GM21723 (cell line): Measurements from ENCODE around the gene CNGB1.

ENCODE experiments used
- ATAC-seq: cut with Tn5 transposase; IDR thresholded peaks from one replicate; pipeline ENCODE4 v1.9.1; 2021; ENCODE audit warnings: mild to moderate bottlenecking, moderate library complexity; ENCODE audit not compliant: unreplicated experiment

CNGB1 gene

GRCh38 chr16:57977418-57978069 is 6.6 kb upstream of the CNGB1 start:
- no peak for ATAC-seq

- ATAC-seq: no peak
Observed at GRCh38 chr16:57976331-57976796, 5.4 kb upstream of the CNGB1 start.

- ATAC-seq: no peak
Observed at GRCh38 chr16:57972306-57972705, 1.4 kb upstream of the CNGB1 start.

GRCh38 chr16:57971848-57972247 is 920 bp upstream of the CNGB1 start:
- no peak for ATAC-seq

GRCh38 chr16:57970319-57970718 is 609 bp downstream of the CNGB1 start:
- no peak for ATAC-seq

GRCh38 chr16:57969451-57970123 is 1.3 kb downstream of the CNGB1 start:
- no peak for ATAC-seq

DNA sequence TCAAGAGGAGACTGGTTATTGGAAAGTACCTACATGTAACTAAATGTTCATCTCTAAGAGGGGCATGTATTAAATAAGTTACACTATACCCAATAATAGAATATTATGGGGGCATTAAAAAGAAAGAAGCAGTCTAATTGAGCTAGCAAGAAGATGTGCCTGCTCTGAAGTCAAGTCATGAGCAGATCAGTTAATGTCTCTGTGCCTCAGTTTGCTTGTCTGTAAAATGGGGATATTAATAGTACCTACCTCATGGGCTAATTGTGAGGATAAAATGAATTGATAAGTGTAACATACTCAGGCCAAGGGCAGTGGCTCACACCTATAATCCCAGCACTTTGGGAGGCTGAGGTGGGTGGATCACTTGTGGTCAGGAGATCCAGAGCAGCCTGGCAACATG is 3.0 kb downstream of the CNGB1 start:
- ATAC-seq: no peak

DNA sequence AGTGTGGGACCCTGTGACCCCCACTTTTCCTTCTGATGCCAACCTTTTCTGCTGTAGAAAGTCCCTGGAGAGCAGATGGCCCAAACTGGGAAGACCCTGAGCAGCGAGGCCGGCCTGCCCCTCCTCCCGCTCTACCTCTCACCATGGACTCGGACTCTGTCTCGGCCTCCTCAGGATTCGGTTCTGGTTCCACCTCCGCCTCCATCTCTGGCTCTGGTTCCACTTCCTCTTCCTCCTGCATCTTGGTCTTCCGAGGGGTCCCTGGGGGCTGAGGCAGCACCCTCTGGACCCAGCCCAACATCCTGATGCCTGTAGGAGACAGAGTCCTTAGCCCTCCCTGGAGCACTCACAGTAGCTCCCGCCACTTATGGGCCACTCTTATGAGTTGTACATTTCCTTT is 3.9 kb downstream of the CNGB1 start:
- ATAC-seq: no peak

DNA sequence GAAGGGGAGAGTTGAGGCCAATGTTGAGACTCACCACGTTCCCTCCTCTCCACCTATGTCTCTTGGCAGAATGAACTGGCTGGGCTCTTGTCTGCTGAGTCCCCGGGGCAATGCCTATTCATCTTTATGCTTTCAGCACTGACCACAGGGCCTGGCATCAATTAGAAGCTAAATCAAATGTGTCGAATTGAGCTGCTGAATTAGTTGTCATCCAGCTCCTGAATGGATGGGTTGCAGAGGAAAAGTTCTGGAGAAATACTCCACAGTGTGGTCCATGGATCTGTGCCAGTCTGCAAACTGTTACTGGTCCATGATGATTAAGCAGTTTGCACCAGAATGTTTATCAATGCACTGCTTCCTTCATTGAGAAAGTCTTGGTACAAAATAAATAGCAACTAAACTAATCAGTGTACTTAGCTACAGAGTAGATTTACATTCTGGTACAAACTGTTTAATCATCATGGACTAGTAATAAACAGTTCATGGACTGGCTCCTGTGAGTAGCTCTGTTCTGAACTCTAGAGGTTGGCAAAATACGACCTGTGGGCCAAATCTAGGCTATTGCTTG is 4.6 kb downstream of the CNGB1 start:
- no peak for ATAC-seq

DNA sequence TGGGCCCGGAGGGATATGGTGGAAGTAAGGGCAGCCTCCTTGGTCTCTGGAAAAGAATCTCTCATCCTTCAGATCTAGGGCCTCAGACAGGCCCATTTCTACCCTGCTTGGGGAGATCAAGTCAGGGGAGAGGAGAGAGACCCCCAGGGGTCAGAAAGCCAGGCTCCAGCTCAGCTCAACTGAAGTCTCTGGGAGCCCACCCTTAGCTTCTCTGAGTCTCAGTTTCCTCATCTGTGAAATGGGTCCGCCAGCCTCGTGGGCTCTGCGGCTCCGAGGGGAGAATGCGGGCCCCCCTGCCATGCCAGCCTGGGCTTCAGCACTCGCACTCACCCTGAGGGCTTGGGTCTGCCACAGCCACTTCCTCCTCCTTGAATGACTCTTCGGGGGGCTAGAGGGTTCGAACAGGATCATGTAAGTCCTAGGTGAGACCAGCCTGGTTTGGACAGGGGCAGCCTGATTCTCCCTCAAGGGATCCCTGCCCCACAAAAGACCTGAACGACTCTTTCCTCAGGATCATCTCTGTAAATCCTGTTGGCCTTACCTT is 6.7 kb downstream of the CNGB1 start:
- no peak for ATAC-seq

- no peak for ATAC-seq
Observed at GRCh38 chr16:57962756-57963155, 8.2 kb downstream of the CNGB1 start.

DNA sequence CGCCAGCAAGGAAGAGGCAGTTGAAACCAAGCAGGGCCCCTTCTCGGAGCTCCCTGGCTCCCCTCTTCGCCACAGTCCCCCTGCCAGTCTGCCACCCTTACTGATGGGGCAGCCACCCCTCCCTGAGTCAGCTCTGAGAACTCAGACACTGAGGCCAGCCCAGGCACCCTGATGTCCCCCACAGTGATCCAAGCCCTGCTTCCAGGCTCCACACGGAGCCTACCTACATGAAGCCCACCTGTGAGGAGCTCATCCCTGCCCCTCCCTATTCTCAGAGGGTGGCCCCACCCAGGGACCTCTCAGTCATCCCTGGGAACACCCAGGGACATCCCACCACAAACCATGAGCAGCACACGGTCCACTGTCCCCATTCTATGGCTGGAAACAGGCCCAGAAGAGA is 8.9 kb downstream of the CNGB1 start:
- no peak for ATAC-seq

DNA sequence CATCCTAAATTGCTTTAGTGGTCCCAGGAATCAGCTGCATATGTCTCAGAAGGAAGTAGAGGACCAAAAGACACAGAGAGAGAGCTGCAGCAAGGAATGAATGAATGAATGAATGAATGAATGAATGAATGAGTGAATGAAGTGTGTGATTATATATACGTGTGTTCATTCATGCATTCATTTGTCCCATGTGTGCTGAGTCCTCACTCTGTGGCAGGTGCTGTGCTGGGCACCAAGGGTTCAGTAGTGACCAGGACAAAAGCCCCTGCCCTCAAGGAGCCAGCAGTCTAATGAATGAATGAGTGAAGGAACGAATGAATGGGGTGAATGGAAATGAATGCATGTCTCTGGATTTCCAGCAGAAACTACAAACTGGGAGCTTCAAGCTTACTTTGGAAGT is 9.4 kb downstream of the CNGB1 start:
- no peak for ATAC-seq

DNA sequence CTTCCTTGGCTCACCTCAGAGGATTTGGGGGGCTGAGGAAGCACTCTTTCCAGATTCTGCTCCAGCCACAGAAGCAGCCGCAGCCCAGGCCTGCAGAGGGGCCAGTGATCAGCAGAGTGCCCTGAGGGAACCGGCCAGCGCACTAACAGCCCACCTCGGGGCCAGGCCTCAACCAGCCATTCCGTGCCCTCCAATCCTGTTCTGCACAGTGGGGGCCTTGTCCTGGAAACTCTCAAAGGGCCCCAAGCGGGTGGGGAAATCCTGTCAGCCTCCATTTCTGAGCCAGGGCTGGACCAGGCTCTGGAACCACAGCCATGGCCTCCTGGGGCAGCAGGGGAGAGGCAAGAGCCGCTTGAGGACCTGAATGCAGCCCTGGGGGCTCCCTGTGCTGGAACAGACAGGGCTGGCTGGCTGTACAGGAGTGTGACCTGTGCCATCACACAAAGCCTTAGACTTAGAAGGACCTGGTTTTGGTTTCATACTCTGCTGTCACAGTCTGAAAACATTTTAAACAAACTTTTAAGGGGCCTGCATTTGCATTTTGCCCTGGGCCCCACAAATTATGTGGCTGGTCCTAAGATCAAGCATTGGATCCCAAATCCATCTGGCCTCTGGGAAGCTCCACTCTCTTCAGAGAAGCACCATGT is 10.0 kb downstream of the CNGB1 start:
- no peak for ATAC-seq

DNA sequence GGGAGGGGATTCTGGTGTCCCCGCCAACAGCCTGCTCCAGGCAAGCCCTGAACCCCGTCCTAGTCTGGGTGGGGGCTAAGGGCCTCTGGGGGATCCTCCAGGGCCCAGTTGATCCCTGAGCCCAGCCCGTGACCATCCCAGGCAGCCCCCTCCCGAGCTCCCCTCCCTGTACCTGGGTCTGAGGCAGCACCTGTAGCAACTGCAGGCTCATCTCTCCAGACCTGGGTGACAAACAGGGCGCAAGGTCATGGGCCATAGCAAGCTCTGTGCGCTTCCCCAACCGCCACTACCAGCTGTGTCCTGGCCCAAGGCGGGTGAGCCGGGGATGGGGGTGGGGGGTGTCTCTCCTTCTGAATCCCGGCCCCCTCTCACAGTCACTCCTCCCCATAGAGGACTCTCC is 10.6 kb downstream of the CNGB1 start:
- ATAC-seq: no peak

- ATAC-seq: no peak
Observed at GRCh38 chr16:57959804-57960203, 11.1 kb downstream of the CNGB1 start.

DNA sequence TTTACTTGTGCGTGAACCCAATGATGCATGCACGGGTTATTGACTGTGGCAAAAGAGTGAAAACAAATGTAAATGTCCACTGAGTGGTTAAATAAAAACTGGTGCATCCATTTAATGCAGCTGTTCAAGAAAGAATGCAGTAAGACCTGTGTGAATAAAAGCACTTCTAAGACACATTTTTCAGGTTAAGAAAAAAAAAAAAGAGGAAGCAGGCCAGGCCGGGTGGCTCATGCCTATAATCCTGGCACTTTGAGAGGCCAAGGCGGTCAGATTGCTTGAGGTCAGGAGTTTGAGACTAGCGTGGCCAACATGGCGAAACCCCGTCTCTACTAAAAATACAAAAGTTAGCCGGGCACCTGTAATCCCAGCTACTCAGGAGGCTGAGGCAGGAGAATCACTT is 11.8 kb downstream of the CNGB1 start:
- no peak for ATAC-seq

DNA sequence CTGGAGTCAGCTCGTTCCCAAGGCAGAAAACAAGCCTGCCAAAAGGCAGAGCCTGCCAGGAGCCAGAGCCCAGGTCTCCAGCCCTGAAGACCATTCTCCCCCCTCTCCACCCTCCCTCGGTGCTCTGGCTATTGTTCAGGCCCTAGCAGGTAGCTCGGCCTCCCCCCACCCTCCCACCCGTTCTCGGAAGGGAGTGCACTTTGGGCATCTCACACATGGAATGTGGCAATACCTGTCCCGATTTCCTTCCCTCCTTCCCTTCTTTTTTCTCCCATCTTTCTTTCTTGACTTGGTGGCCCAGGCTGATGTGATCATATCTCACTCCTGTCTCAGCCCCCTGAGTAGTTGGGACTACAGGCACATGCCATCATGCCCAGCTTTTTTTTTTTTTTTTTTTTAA is 12.4 kb downstream of the CNGB1 start:
- no peak for ATAC-seq

DNA sequence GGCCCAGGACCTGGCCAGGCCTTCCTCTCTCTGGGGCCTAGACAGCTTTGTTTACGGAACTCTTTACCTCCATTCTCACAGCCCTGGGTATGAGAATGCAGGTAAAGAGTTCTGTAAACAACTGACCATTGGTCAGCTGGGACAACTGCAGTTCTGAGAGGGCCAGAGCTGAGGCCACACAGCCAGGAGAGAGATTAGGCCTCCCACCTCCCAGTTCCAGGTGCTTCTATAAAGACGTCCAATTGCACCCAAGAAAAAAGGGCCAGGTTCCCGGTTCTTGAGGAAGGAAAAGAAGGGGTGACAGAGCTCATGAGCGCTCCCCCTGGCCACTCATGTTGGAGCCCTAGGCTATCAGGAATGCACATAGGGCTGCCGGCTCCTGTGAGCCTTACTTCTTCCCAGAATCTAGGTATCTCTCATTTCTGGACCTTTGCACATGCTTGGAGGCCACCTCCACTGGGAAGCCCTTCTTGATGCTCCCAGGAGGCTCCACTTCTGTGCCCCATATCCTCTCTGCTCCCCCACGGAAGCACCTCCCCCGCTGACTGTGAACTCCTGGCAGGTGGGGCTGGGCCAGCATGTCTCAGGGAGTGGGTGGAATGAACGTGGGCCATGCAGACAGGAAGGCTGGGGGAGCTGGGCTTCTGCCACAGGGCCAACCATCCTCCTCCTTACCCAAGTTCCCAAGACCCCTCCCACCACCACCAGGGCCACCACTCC is 13.1 kb downstream of the CNGB1 start:
- ATAC-seq: no peak

DNA sequence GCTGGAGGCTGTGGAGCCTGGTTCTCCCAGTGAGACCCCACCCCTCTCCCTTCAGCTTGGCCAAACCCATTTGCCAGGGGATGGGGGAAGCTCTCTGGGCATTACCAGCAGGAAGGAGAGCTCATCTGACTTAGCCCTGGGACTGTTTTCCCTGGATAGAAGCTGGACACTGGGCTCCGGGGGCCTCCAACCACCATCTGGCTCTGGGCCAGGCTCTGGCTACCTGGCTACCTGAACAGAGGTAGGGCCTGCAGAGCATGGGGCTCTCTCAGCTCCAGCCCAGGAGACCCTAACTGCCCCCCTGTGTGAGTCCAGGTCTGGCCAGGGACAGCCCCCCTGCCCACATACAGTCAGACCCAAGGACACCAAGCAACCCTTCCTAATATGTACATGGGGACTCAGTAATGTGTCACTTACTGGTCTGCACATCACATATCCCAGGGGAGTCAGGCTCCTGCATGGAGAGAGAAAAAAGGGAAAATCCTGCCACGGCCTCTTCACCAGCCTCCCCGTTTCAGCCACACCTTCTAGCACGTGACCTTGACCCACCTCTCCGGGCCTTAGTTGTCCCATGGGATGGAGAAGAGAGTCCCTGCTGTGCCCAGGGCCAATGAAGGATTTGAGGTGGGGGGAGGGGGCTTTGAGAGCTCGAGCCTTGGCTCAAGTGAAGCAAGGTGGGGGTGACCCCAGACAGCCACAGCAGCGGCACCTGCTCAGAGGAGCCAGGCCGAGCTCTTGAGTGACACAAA is 13.8 kb downstream of the CNGB1 start:
- no peak for ATAC-seq
